SU-DHL-6 (cell line): ENCODE data around the gene GMPS.

Experiments used
- EZH2phosphoT487 ChIP-seq: fragments of 200-600 bp; sonication (generic), shearing (Covaris generic); conservative IDR thresholded peaks from 2 replicates; pipeline ENCODE4 v1.6.1; 2018; ENCODE audit warnings: mild to moderate bottlenecking, antibody characterized with exemption, low read length, moderate library complexity, mixed read lengths
- TF ChIP-seq, protein P1 (sequence below): fragments of 200-600 bp; sonication (generic); IDR thresholded peaks from one replicate; pipeline ENCODE4 v1.5.1; 2017; ENCODE audit warnings: antibody characterized with exemption, mild to moderate bottlenecking, low read length, moderate library complexity; ENCODE audit not compliant: insufficient read depth, poor library complexity, severe bottlenecking

DNA sequence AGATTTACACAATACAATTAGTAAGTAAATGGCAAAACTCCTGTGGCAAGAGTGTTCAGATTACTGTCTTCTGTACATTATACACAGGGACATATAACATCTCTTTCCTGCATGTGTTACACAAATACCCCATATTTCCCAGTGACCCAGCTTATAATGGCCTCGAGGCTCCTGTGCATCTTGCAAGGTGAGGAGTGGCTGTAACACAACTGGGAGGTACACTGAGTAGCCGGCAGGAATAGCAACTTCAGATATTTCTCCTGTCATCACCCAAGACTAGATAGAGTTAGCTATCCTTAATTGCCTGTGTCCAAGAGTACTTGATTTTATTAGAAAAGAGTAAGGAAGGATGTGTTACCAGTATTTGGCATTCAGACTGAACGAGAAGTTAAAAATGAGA lies 5.6 kb downstream of the GMPS start:
- TF ChIP-seq, protein P1, sequence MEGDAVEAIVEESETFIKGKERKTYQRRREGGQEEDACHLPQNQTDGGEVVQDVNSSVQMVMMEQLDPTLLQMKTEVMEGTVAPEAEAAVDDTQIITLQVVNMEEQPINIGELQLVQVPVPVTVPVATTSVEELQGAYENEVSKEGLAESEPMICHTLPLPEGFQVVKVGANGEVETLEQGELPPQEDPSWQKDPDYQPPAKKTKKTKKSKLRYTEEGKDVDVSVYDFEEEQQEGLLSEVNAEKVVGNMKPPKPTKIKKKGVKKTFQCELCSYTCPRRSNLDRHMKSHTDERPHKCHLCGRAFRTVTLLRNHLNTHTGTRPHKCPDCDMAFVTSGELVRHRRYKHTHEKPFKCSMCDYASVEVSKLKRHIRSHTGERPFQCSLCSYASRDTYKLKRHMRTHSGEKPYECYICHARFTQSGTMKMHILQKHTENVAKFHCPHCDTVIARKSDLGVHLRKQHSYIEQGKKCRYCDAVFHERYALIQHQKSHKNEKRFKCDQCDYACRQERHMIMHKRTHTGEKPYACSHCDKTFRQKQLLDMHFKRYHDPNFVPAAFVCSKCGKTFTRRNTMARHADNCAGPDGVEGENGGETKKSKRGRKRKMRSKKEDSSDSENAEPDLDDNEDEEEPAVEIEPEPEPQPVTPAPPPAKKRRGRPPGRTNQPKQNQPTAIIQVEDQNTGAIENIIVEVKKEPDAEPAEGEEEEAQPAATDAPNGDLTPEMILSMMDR, result no peak
- no peak for TF ChIP-seq EZH2phosphoT487
